HCT116 (cell line): ENCODE results near the gene ATP5F1E. TPM values are rescaled to one million over a fixed set of nuclear protein-coding genes. Genes with fewer than 3 reads are reported as not detected.

Experiments
- ATAC-seq: fragments of 200-7000 bp; cut with Tn5 transposase; 2 replicates; pipeline ENCODE4 v1.9.1; 2020; ENCODE audit warnings: mild to moderate bottlenecking, moderate library complexity
- BruUV-seq: library from RNA; stranded (reverse); fragments of 400-500 nt; replicated peaks from 2 replicates; lab custom pipeline; 2021; lab: Mats Ljungman, UMichigan
- CTCF ChIA-PET: fragments of 300-600 bp; sonication (Branson Sonifier 250); formaldehyde crosslinking; loops from one replicate; lab custom pipeline; 2021; ENCODE audit warnings: antibody characterized with exemption; lab: Charles Lee
- POLR2A ChIA-PET: fragments of 300-600, 350-600 bp; sonication (Branson Sonifier 250); formaldehyde crosslinking; loops from one replicate; lab custom pipeline; 2021; ENCODE audit warnings: antibody characterized with exemption; lab: Charles Lee
- RAD21 ChIA-PET, 2 experiments: fragments of 300-600 bp; sonication (Branson Sonifier 250); formaldehyde crosslinking; loops; one replicate each; lab custom pipeline; 2023; ENCODE audit warnings: low total read pairs in 2 of 2; ENCODE audit not compliant: uncharacterized antibody in 2 of 2, unreplicated experiment in 2 of 2, low non-redundant PET in 1 of 2; lab: Charles Lee
- DNase-seq: peaks from one replicate; pipeline ENCODE4 v3.0.0-alpha.2; 2010; ENCODE audit warnings: low read depth, low spot score
- H2AFZ ChIP-seq: fragments of 200-600 bp; shearing (Covaris generic), sonication (generic); 2 replicates; pipeline ENCODE4 v1.6.1; 2017; ENCODE audit warnings: low read depth, mixed run types, mixed read lengths, antibody characterized with exemption, low read length; ENCODE audit not compliant: poor library complexity, severe bottlenecking
- H3K27ac ChIP-seq: 2 replicates; pipeline ENCODE4 v1.5.1; 2012; ENCODE audit warnings: low read depth, low read length
- H3K27me3 ChIP-seq: fragments of 200-600 bp; sonication (generic); 2 replicates; pipeline ENCODE4 v1.6.1; 2016; ENCODE audit warnings: mixed run types, low read length, mixed read lengths; ENCODE audit not compliant: insufficient read depth
- H3K36me3 ChIP-seq, 2 experiments: fragments of 200-500 bp in 1 of 2; fragments of 200-600 bp in 1 of 2; sonication (Bioruptor generic) in 1 of 2; sonication (generic) in 1 of 2; 2 replicates each; pipeline versions ENCODE4 v1.5.1 to v1.6.1; 2014 to 2016; ENCODE audit warnings: low read length in 2 of 2, inconsistent platforms in 1 of 2, mixed read lengths in 1 of 2, mixed run types in 1 of 2; ENCODE audit not compliant: insufficient read depth in 2 of 2, control insufficient read depth in 1 of 2
- H3K4me1 ChIP-seq, 2 experiments: fragments of 200-600 bp in 1 of 2; sonication (generic) in 1 of 2; 2 replicates each; pipeline versions ENCODE4 v1.5.1 to v1.6.1; 2012 to 2017; ENCODE audit warnings: low read length in 2 of 2, inconsistent platforms in 1 of 2, mild to moderate bottlenecking in 1 of 2, mixed read lengths in 1 of 2, mixed run types in 1 of 2, moderate library complexity in 1 of 2; ENCODE audit not compliant: insufficient read depth in 2 of 2, control insufficient read depth in 1 of 2
- H3K4me2 ChIP-seq: fragments of 200-600 bp; sonication (generic); 2 replicates; pipeline ENCODE4 v1.6.1; 2017; ENCODE audit warnings: mixed run types, low read length, mixed read lengths
- H3K4me3 ChIP-seq, 2 experiments: fragments of 200-600 bp in 1 of 2; sonication (generic) in 1 of 2; replicated peaks in 1 of 2; 2 replicates each; pipeline ENCODE4 v1.5.1; 2011 to 2016; ENCODE audit warnings: low read length in 2 of 2, control low read depth in 1 of 2, low read depth in 1 of 2, mild to moderate bottlenecking in 1 of 2, mixed read lengths in 1 of 2, mixed run types in 1 of 2
- H3K79me2 ChIP-seq: fragments of 200-600 bp; sonication (generic); 2 replicates; pipeline ENCODE4 v1.6.1; 2017; ENCODE audit warnings: mild to moderate bottlenecking, mixed run types, low read length, moderate library complexity, mixed read lengths; ENCODE audit not compliant: insufficient read depth
- H3K9ac ChIP-seq: fragments of 200-600 bp; sonication (generic); 2 replicates; pipeline ENCODE4 v1.6.1; 2016; ENCODE audit warnings: low read length, mixed read lengths
- H3K9me2 ChIP-seq: fragments of 200-600 bp; sonication (generic), shearing (Covaris generic); 2 replicates; pipeline ENCODE4 v1.6.1; 2017; ENCODE audit warnings: mixed run types, mild to moderate bottlenecking, moderate library complexity; ENCODE audit not compliant: insufficient read depth
- H3K9me3 ChIP-seq, 2 experiments: fragments of 200-500 bp in 1 of 2; fragments of 200-600 bp in 1 of 2; sonication (Bioruptor generic) in 1 of 2; sonication (generic) in 1 of 2; 2 replicates each; pipeline ENCODE4 v1.6.1; 2014 to 2017; ENCODE audit warnings: low read length in 2 of 2, mixed read lengths in 2 of 2, inconsistent platforms in 1 of 2, low read depth in 1 of 2, mild to moderate bottlenecking in 1 of 2, mixed run types in 1 of 2, moderate library complexity in 1 of 2; ENCODE audit not compliant: control insufficient read depth in 1 of 2, insufficient read depth in 1 of 2
- H4K20me1 ChIP-seq: fragments of 200-600 bp; sonication (generic), shearing (Covaris generic); 2 replicates; pipeline ENCODE4 v1.6.1; 2017; ENCODE audit warnings: mixed run types, mild to moderate bottlenecking, moderate library complexity; ENCODE audit not compliant: insufficient read depth
- EZH2phosphoT487 ChIP-seq: fragments of 200-600 bp; IDR thresholded peaks from 2 replicates; pipeline ENCODE4 v1.6.1; 2018; ENCODE audit warnings: antibody characterized with exemption, borderline replicate concordance
- FOSL1 ChIP-seq: IDR thresholded peaks from 2 replicates; pipeline ENCODE4 v1.6.1; 2012; ENCODE audit warnings: low read depth
- POLR2A ChIP-seq: IDR thresholded peaks from 2 replicates; pipeline ENCODE4 v1.7.0; 2011; ENCODE audit warnings: borderline replicate concordance; ENCODE audit not compliant: insufficient read depth, insufficient read length; ENCODE audit errors: extremely low read depth
- SIN3A ChIP-seq: IDR thresholded peaks from 2 replicates; pipeline ENCODE4 v1.6.1; 2012; ENCODE audit warnings: low read depth
- SRF ChIP-seq: IDR thresholded peaks from 2 replicates; pipeline ENCODE4 v1.6.1; 2012; ENCODE audit warnings: low read depth
- TCF7L2 ChIP-seq: IDR thresholded peaks from 2 replicates; pipeline ENCODE4 v1.7.0; 2011; ENCODE audit warnings: borderline replicate concordance, inconsistent platforms; ENCODE audit not compliant: insufficient read depth, insufficient read length; ENCODE audit errors: extremely low read depth
- ZNF274 ChIP-seq: fragments of 200-500 bp; sonication (Bioruptor generic); IDR thresholded peaks from 2 replicates; pipeline ENCODE4 v1.6.1; 2014; ENCODE audit warnings: mild to moderate bottlenecking, low read depth, low read length, inconsistent platforms
- intact Hi-C: fragments of 100-400 bp; cut with micrococcal nuclease; formaldehyde crosslinking; loops from 2 replicates; pipeline ENCODE4 v1.10.0; 2022
- total RNA-seq: library from RNA; stranded (reverse); gene quantifications from one replicate; pipeline ENCODE4 v1.2.1, GENCODE V29; 2021; ENCODE audit not compliant: unreplicated experiment
- TF ChIP-seq, protein P1 (sequence below), 3 experiments: fragments of 200-600 bp in 1 of 3; sonication (generic) in 1 of 3; IDR thresholded peaks in 2 of 3; conservative IDR thresholded peaks in 1 of 3; 2 replicates each; pipeline ENCODE4 v1.5.1; 2012 to 2017; ENCODE audit warnings: low read depth in 2 of 3, low read length in 2 of 3, antibody characterized with exemption in 1 of 3, borderline replicate concordance in 1 of 3, control low read depth in 1 of 3, mild to moderate bottlenecking in 1 of 3, mixed read lengths in 1 of 3, mixed run types in 1 of 3, moderate library complexity in 1 of 3; ENCODE audit not compliant: insufficient read depth in 1 of 3
- TF ChIP-seq, protein P2 (sequence below): IDR thresholded peaks from 2 replicates; pipeline ENCODE4 v1.6.1; 2011; ENCODE audit warnings: mild to moderate bottlenecking, low read length, moderate library complexity; ENCODE audit not compliant: insufficient replicate concordance; ENCODE audit errors: extremely low read depth

The ATP5F1E gene
- total RNA-seq, 1 experiment from 2014 or later = 72.8 TPM

DNA sequence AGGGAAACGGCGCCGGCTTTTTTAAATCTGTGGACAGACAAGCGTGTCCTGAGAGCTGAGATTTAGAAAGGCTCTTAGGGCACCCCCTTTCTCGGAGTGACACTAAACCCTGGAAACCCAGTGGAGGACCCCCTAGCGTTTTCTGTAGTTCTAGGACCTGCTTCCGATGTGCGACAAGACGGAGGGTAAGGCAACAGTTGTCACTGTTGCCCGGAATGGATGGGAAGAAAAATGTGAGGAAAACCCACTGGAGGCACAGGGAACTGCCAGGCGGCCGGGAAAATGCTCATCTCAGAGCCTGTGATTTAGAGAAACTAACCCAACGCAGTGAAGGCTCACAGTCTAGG lies 551 bp upstream of the ATP5F1E start:
- ChIA-PET RAD21 (interaction anchor here in 1 of 2 experiments (0.5 kb wide), 1 partner anchor 161 kb away, joined by 4 read pairs; no protein-coding TSS in a partner anchor), POLR2A (interaction anchor here (0.9 to 1.9 kb wide), 6 partner anchors 9 to 162 kb away, joined by 3 to 13 read pairs (median 4); partner anchors contain the start of gene PRELID3B), CTCF (interaction anchor here (0.7 to 1.9 kb wide), 8 partner anchors 10 to 423 kb away, joined by 3 to 8 read pairs (median 3); partner anchors contain the start of genes PRELID3B and TUBB1)
- Histone ChIP-seq H3K4me2 (peak overlapping the region; percentile 81), H2AFZ (no peak overlapping the region), H3K9me3 (no peaks in the 10 kb centered on the region), H3K79me2 (peaks cover 70% of the 10 kb centered on the region), H3K27ac (peak overlapping the region; percentile 78), H3K27me3 (no peaks in the 10 kb centered on the region), H4K20me1 (peaks cover 16% of the 10 kb centered on the region; the same call in 1 of the 2 replicates), H3K36me3 (peaks cover 52 to 53% of the 10 kb centered on the region in 2 experiments), H3K9me2 (no peaks in the 10 kb centered on the region), H3K4me1 (peaks cover 10 to 25% of the 10 kb centered on the region in 2 experiments), H3K9ac (peak overlapping the region; percentile 66), H3K4me3 (peak overlapping the region; percentile 48 to 86)
- BruUV-seq = TSS peak; percentile 95
- intact Hi-C loops = loop anchor here (5.0 to 10.0 kb wide), 2 partner anchors 50 to 138 kb away; partner anchors contain the start of gene NELFCD
- TF ChIP-seq TCF7L2 = no peak
- TF ChIP-seq, protein P1, sequence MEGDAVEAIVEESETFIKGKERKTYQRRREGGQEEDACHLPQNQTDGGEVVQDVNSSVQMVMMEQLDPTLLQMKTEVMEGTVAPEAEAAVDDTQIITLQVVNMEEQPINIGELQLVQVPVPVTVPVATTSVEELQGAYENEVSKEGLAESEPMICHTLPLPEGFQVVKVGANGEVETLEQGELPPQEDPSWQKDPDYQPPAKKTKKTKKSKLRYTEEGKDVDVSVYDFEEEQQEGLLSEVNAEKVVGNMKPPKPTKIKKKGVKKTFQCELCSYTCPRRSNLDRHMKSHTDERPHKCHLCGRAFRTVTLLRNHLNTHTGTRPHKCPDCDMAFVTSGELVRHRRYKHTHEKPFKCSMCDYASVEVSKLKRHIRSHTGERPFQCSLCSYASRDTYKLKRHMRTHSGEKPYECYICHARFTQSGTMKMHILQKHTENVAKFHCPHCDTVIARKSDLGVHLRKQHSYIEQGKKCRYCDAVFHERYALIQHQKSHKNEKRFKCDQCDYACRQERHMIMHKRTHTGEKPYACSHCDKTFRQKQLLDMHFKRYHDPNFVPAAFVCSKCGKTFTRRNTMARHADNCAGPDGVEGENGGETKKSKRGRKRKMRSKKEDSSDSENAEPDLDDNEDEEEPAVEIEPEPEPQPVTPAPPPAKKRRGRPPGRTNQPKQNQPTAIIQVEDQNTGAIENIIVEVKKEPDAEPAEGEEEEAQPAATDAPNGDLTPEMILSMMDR (IDR thresholded peaks at IDR 0.05 in 2 of 3, conservative IDR thresholded peaks at IDR 0.05 in 1 of 3; ENCODE audit: borderline replicate concordance in 1 of 3, insufficient read depth in 1 of 3, low read depth in 2 of 3, low read length in 2 of 3) = 0 out of 6 replicates have a peak, but pooled peaks of 2 of the 3 experiments have one; percentile 3 to 8
- DNase-seq (peak; percentile 21), ATAC-seq (peak; percentile 52)

DNA sequence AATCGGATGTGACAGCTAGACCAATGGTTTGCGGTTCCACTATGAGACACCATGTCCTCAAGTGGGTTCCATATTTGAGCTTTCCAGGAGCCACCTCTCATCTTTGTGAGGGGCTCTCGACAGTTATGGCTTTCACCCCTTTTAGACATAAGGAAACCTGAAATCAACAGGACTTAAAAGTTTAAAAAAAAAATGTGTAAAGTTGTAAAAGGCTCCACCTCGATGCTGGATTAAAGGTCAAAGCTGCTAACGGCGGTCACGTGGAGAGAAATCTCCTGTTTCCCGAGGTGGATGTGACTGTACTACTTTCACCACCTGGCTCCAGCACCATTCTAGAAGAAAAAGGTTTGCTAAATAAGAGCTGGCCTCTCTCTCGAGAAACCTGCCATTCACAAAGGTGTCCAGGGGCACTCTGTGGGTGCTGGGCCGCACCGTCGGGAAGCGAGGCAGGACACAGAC lies 542 bp downstream of the ATP5F1E start:
- no peak overlapping the region for H2AFZ ChIP-seq
- POLR2A ChIA-PET = interaction anchor here (0.9 to 1.9 kb wide), 3 partner anchors 8 to 90 kb away, joined by 3 to 13 read pairs (median 4); partner anchors contain the start of gene PRELID3B
- RAD21 ChIA-PET = no interaction called here
- DNase-seq (no peak), ATAC-seq (no peak)
- H3K9ac ChIP-seq = peak overlapping the region; percentile 86
- H3K9me3 ChIP-seq = no peaks in the 10 kb centered on the region
- peaks cover 20% of the 10 kb centered on the region; the same call in 1 of the 2 replicates for H4K20me1 ChIP-seq
- CTCF ChIA-PET = interaction anchor here (1.0 to 1.3 kb wide), 5 partner anchors 12 to 424 kb away, joined by 3 to 4 read pairs (median 3); partner anchors contain the start of gene TUBB1
- peak overlapping the region; percentile 78 for H3K27ac ChIP-seq
- H3K79me2 ChIP-seq = peaks cover 70% of the 10 kb centered on the region
- peak overlapping the region; percentile 86 for H3K4me3 ChIP-seq
- BruUV-seq = no TSS peak
- peaks cover 43 to 50% of the 10 kb centered on the region in 2 experiments for H3K36me3 ChIP-seq
- H3K9me2 ChIP-seq = no peaks in the 10 kb centered on the region
- H3K4me1 ChIP-seq = peaks cover 10 to 25% of the 10 kb centered on the region in 2 experiments
- H3K27me3 ChIP-seq = no peaks in the 10 kb centered on the region
- intact Hi-C loops = loop anchor here (5.0 to 10.0 kb wide), 2 partner anchors 49 to 137 kb away; partner anchors contain the start of gene NELFCD
- peak overlapping the region; percentile 81 for H3K4me2 ChIP-seq
- TF ChIP-seq SRF (no peak), EZH2phosphoT487 (no peak), ZNF274 (no peak), TCF7L2 (no peak), POLR2A (no peak), SIN3A (no peak), FOSL1 (no peak)
- TF ChIP-seq, protein P2, sequence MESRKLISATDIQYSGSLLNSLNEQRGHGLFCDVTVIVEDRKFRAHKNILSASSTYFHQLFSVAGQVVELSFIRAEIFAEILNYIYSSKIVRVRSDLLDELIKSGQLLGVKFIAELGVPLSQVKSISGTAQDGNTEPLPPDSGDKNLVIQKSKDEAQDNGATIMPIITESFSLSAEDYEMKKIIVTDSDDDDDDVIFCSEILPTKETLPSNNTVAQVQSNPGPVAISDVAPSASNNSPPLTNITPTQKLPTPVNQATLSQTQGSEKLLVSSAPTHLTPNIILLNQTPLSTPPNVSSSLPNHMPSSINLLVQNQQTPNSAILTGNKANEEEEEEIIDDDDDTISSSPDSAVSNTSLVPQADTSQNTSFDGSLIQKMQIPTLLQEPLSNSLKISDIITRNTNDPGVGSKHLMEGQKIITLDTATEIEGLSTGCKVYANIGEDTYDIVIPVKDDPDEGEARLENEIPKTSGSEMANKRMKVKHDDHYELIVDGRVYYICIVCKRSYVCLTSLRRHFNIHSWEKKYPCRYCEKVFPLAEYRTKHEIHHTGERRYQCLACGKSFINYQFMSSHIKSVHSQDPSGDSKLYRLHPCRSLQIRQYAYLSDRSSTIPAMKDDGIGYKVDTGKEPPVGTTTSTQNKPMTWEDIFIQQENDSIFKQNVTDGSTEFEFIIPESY = no peak
- TF ChIP-seq, protein P1 (IDR thresholded peaks at IDR 0.05 in 2 of 3, conservative IDR thresholded peaks at IDR 0.05 in 1 of 3; ENCODE audit: borderline replicate concordance in 1 of 3, insufficient read depth in 1 of 3, low read depth in 2 of 3, low read length in 2 of 3) = no peak
